HG03095 (cell line): ENCODE measurements around the gene PHLDA3.

Experiments
- ATAC-seq: cut with Tn5 transposase; IDR thresholded peaks from one replicate; pipeline ENCODE4 v1.9.1; 2021; ENCODE audit warnings: moderate library complexity; ENCODE audit not compliant: unreplicated experiment

The PHLDA3 gene

GRCh38 chr1:201466492-201466891 is 2.5 kb downstream of the PHLDA3 start:
- ATAC-seq = no peak

GRCh38 chr1:201465698-201466290 is 3.2 kb downstream of the PHLDA3 start:
- ATAC-seq = no peak

DNA sequence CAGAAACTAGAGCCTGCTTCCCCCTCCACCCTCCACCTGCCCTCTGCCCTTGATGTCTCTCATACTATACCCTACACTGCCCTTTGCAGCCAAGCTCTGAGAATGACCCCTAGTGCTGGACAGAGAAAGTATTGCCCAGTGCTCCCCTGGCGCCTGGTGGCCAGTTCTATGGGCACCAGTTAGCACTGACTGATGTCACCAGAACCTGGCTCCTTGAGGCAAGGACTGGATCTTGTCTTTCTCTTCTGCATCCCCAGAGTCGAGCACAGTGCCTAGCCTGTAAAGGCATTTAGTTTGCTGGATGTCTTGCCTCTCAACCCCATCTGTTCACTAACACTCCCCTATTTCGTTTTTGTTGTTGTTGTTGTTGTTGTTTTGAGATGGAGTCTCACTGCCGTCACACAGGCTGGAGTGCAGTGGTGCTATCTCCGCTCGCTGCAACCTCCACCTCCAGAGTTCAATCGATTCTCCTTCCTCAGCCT is 5.9 kb downstream of the PHLDA3 start:
- ATAC-seq = no peak

GRCh38 chr1:201461645-201462441 is 7.1 kb downstream of the PHLDA3 start:
- ATAC-seq = no peak

- ATAC-seq = no peak
Observed at GRCh38 chr1:201460814-201461644, 8.0 kb downstream of the PHLDA3 start.

GRCh38 chr1:201459775-201460174 is 9.2 kb downstream of the PHLDA3 start:
- no peak for ATAC-seq

GRCh38 chr1:201459052-201459451 is 9.9 kb downstream of the PHLDA3 start:
- no peak for ATAC-seq

- ATAC-seq = no peak
Observed at GRCh38 chr1:201457508-201457960, 11.5 kb downstream of the PHLDA3 start.

GRCh38 chr1:201456499-201457309 is 12.3 kb downstream of the PHLDA3 start:
- ATAC-seq = no peak

- no peak for ATAC-seq
Observed at GRCh38 chr1:201455098-201455497, 13.9 kb downstream of the PHLDA3 start.

DNA sequence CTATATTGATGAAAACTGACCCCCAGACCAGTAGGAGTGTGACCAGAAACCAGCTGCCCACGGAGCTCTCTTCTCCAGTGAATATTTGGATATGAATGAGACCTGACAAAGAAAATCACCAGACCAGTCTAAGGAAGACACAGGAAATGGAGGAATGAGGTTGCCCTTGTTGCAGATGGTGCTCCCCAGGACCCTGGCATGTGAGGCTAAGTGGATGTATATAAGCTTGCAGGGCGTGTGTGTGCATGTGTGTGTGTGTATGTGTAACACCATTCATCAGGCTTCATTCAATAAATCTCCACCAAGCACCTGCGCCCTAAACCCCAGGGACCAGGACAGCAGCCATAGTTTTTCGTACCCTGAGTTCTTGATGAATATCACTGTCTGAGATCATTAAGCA is 14.4 kb downstream of the PHLDA3 start:
- no peak for ATAC-seq

GRCh38 chr1:201452866-201453265 is 16.1 kb downstream of the PHLDA3 start:
- ATAC-seq = no peak

DNA sequence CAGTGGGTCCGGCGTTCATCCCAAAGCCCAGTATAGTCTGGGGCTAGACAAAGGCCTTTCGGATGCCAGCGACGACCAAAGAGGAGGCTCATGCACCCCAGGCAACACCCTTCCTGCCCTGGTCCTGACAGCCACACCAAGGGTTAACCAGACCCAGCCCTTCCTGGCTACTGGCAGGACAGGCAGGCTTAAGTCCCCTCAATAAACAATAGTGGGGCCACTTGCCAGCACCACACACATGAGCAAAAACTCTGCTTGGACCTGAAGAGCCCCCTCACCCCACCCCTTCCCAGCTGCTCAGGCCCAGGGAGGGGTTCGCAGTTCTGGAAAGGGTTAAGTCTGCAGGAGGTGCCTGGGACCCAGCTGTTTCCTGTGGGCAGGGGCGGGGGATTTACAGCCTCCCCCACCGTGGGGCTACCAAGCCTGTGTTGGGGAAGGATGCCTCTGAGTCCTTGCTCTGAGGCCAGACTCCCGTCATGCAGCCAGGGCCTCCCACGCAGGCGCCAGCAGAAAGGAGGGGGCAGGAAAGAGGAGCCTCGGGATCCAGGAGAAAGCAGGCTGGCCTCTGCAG is 18.2 kb downstream of the PHLDA3 start:
- no peak for ATAC-seq

DNA sequence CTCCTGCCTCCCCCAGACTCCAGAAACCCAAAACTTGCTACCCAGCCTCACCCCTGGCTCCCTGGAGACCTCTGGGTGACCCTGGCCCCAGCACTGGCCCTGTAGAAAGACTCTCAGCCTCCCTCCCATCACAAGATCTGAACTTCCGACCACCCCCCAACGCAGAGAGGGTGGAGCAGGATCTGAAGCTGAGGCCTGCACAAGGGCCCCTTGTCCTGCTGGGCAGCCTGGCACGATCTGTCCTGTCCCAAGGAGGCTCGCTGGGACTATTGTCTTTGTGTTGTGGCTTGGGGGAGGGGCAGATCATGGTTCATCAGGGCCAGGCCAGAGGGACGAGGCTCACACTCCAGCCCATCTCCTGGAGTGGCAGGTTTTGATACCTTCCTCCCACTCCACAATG is 20.0 kb downstream of the PHLDA3 start:
- no peak for ATAC-seq

GRCh38 chr1:201447903-201448871 is 20.8 kb downstream of the PHLDA3 start:
- ATAC-seq = peak; percentile 88

GRCh38 chr1:201445310-201445709 is 23.7 kb downstream of the PHLDA3 start:
- ATAC-seq = no peak

- ATAC-seq = no peak
Observed at GRCh38 chr1:201444792-201445191, 24.2 kb downstream of the PHLDA3 start.

GRCh38 chr1:201443747-201444146 is 25.2 kb downstream of the PHLDA3 start:
- no peak for ATAC-seq

- no peak for ATAC-seq
Observed at GRCh38 chr1:201436969-201437368, 32.0 kb downstream of the PHLDA3 start.
